ENCODE results near the gene ARFGEF3.

Gene ARFGEF3

GRCh38 chr6:138246650-138247440 lies 85.1 kb downstream of the ARFGEF3 start:
- DNase-seq, result no peak

- no peak for DNase-seq
These were observed 86.3 kb downstream of the ARFGEF3 start for GRCh38 chr6:138248011-138248410.

- no peak for DNase-seq
These were observed 87.1 kb downstream of the ARFGEF3 start for GRCh38 chr6:138248878-138249277.

- DNase-seq, result no peak
These were observed 88.3 kb downstream of the ARFGEF3 start for GRCh38 chr6:138250053-138250452.

- DNase-seq, result no peak
These were observed 88.9 kb downstream of the ARFGEF3 start for GRCh38 chr6:138250513-138251247.

GRCh38 chr6:138253731-138254130 lies 92.0 kb downstream of the ARFGEF3 start:
- DNase-seq, result no peak

GRCh38 chr6:138255443-138255842 lies 93.7 kb downstream of the ARFGEF3 start:
- no peak for DNase-seq

GRCh38 chr6:138257638-138258040 lies 95.9 kb downstream of the ARFGEF3 start:
- DNase-seq, result no peak

- no peak for DNase-seq
These were observed 96.5 kb downstream of the ARFGEF3 start for GRCh38 chr6:138258197-138258596.

- no peak for DNase-seq
These were observed 97.3 kb downstream of the ARFGEF3 start for GRCh38 chr6:138258991-138259390.

- DNase-seq, result no peak
These were observed 99.5 kb downstream of the ARFGEF3 start for GRCh38 chr6:138261116-138261780.

- no peak for DNase-seq
These were observed 102.2 kb downstream of the ARFGEF3 start for GRCh38 chr6:138263963-138264362.

GRCh38 chr6:138264372-138264880 lies 102.7 kb downstream of the ARFGEF3 start:
- DNase-seq, result no peak

- DNase-seq, result no peak
These were observed 104.4 kb downstream of the ARFGEF3 start for GRCh38 chr6:138266095-138266494.

GRCh38 chr6:138267971-138268895 lies 106.5 kb downstream of the ARFGEF3 start:
- DNase-seq, result no peak

- DNase-seq, result no peak
These were observed 109.7 kb downstream of the ARFGEF3 start for GRCh38 chr6:138271451-138271850.

GRCh38 chr6:138272533-138273315 lies 111.0 kb downstream of the ARFGEF3 start:
- DNase-seq, result no peak

GRCh38 chr6:138275976-138276375 lies 114.2 kb downstream of the ARFGEF3 start:
- DNase-seq, result no peak

- no peak for DNase-seq
These were observed 116.1 kb downstream of the ARFGEF3 start for GRCh38 chr6:138277835-138278234.

- DNase-seq, result no peak
These were observed 116.6 kb downstream of the ARFGEF3 start for GRCh38 chr6:138278326-138278725.

- no peak for DNase-seq
These were observed 124.1 kb downstream of the ARFGEF3 start for GRCh38 chr6:138285800-138286199.

- DNase-seq, result no peak
These were observed 125.0 kb downstream of the ARFGEF3 start for GRCh38 chr6:138286698-138287097.

Data from stimulated activated CD4-positive, alpha-beta T cell treated with anti-CD3 and anti-CD28 coated beads, Interleukin-4, amount 100 ng/mL, for 24 hours (primary cell).